Left lung (tissue), 10 donors: ENCODE data around the gene SLC4A5. TPM values are rescaled to one million over a fixed set of nuclear protein-coding genes. Genes with fewer than 3 reads are reported as not detected.
A peak's percentile ranks its signal among the peaks of the same experiment; 100 is the strongest.

Experiments used
- ATAC-seq: fragments of 200-7000 bp; cut with Tn5 transposase; one replicate; pipeline ENCODE4 v1.9.1; 2020; ENCODE audit warnings: moderate library complexity
- DNase-seq, 4 donors: peaks; one replicate each; pipeline ENCODE4 v3.0.0-alpha.2; 2013 to 2020
- H3K27ac ChIP-seq, 2 donors: fragments of 200-600 bp; sonication (generic) in 1 of 2; one replicate each; pipeline versions ENCODE4 v1.5.0 to v1.8.0; 2020 to 2021
- H3K27me3 ChIP-seq, 2 donors: fragments of 200-600 bp; sonication (generic) in 1 of 2; one replicate each; pipeline versions ENCODE4 v1.5.0 to v1.8.0; 2020 to 2021
- H3K36me3 ChIP-seq, 2 donors: fragments of 200-600 bp; sonication (generic) in 1 of 2; one replicate each; pipeline versions ENCODE4 v1.5.0 to v1.8.0; 2020 to 2021
- H3K4me1 ChIP-seq, 2 donors: fragments of 200-600 bp; one replicate each; pipeline ENCODE4 v1.8.0; 2021
- H3K4me3 ChIP-seq, 2 donors: fragments of 200-600 bp; sonication (generic) in 1 of 2; one replicate each; pipeline versions ENCODE4 v1.5.0 to v1.8.0; 2020 to 2021; ENCODE audit warnings: mild to moderate bottlenecking in 1 of 2
- H3K9me3 ChIP-seq, 2 donors: fragments of 200-600 bp; sonication (generic) in 1 of 2; one replicate each; pipeline versions ENCODE4 v1.5.0 to v1.8.0; 2020 to 2021
- intact Hi-C, 2 donors: fragments of 100-400 bp; cut with DNase I; formaldehyde crosslinking; loops; one replicate each; pipeline versions ENCODE4 v1.11.2 to v1.14.2; 2022
- polyA plus RNA-seq, 6 donors: library from polyadenylated mRNA; unstranded; fragments of 120-200 nt; gene quantifications; one replicate each; pipeline ENCODE4 v1.2.1, GENCODE V29; 2013; ENCODE audit not compliant: insufficient read length in 6 of 6
- total RNA-seq, 2 donors: library from RNA; stranded (reverse); fragmentation: NEBNext Ultra II Directional; extraction: Animal tissue kit (Norgen Biotek cat#: 25700); gene quantifications; one replicate each; pipeline ENCODE4 v1.2.1, GENCODE V29; 2021
- TF ChIP-seq, protein P1 (sequence below), 2 donors: fragments of 200-600 bp; sonication (generic) in 1 of 2; IDR thresholded peaks; one replicate each; pipeline versions ENCODE4 v1.5.0 to v1.8.0; 2021; ENCODE audit warnings: antibody characterized with exemption in 2 of 2
- donor health status: DM: no; HTN: yes; CAD: no.
- donor health status: DM: no; HTN: no; CAD: no.

Gene SLC4A5
- total and polyA plus RNA-seq, 8 donors: 2.0 to 13.8 (median 8.0) TPM

- intact Hi-C loops: no loop called here
- no peak overlapping the region for H3K27ac ChIP-seq
- no peak for DNase-seq
- TF ChIP-seq, protein P1, sequence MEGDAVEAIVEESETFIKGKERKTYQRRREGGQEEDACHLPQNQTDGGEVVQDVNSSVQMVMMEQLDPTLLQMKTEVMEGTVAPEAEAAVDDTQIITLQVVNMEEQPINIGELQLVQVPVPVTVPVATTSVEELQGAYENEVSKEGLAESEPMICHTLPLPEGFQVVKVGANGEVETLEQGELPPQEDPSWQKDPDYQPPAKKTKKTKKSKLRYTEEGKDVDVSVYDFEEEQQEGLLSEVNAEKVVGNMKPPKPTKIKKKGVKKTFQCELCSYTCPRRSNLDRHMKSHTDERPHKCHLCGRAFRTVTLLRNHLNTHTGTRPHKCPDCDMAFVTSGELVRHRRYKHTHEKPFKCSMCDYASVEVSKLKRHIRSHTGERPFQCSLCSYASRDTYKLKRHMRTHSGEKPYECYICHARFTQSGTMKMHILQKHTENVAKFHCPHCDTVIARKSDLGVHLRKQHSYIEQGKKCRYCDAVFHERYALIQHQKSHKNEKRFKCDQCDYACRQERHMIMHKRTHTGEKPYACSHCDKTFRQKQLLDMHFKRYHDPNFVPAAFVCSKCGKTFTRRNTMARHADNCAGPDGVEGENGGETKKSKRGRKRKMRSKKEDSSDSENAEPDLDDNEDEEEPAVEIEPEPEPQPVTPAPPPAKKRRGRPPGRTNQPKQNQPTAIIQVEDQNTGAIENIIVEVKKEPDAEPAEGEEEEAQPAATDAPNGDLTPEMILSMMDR (IDR thresholded peaks at IDR 0.05): no peak
- H3K9me3 ChIP-seq: no peaks in the 10 kb centered on the region
- H3K4me3 ChIP-seq: no peak overlapping the region
- no peak for ATAC-seq
- H3K4me1 ChIP-seq: no peaks in the 10 kb centered on the region
- H3K36me3 ChIP-seq: peaks cover 0 to 100% of the 10 kb centered on the region in 2 donors
- H3K27me3 ChIP-seq: no peaks in the 10 kb centered on the region
Observed at GRCh38 chr2:74212702-74213410, 130.4 kb downstream of the SLC4A5 start.

GRCh38 chr2:74206180-74206688 lies 137.0 kb downstream of the SLC4A5 start:
- H3K27ac ChIP-seq: peak overlapping the region; percentile 40 to 84
- intact Hi-C loops: no loop called here
- ATAC-seq: peak; percentile 76

DNA sequence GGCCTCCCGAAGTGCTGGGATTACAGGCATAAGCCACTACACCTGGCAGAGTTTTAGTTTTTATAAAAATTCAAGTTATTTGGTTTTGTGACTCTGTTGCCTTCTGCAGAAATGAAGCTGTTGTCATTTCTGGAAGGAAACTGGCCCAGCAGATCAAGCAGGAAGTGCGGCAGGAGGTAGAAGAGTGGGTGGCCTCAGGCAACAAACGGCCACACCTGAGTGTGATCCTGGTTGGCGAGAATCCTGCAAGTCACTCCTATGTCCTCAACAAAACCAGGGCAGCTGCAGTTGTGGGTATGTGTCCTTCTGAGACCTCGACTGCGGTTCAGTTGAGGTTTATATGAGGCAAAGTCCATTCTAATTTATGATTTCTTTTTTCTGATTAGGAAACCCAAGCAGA lies 137.6 kb downstream of the SLC4A5 start:
- Histone ChIP-seq H3K27me3 (no peaks in the 10 kb centered on the region), H3K36me3 (peaks cover 0 to 53% of the 10 kb centered on the region in 2 donors), H3K4me1 (peaks cover 16 to 49% of the 10 kb centered on the region in 2 donors), H3K9me3 (no peaks in the 10 kb centered on the region), H3K4me3 (no peak overlapping the region), H3K27ac (peak overlapping the region; percentile 40 to 84)
- TF ChIP-seq, protein P1 (IDR thresholded peaks at IDR 0.05): no peak
- DNase-seq: no peak
- peak; percentile 89 for ATAC-seq
- intact Hi-C loops: no loop called here

More at GRCh38 chr2:74206180-74206688, 137.0 kb downstream of the SLC4A5 start:
- TF ChIP-seq, protein P1 (IDR thresholded peaks at IDR 0.05): no peak
- peaks cover 16 to 42% of the 10 kb centered on the region in 2 donors for H3K4me1 ChIP-seq
- no peaks in the 10 kb centered on the region for H3K9me3 ChIP-seq
- H3K4me3 ChIP-seq: no peak overlapping the region
- peaks cover 0 to 60% of the 10 kb centered on the region in 2 donors for H3K36me3 ChIP-seq
- DNase-seq: no peak
- no peaks in the 10 kb centered on the region for H3K27me3 ChIP-seq

DNA sequence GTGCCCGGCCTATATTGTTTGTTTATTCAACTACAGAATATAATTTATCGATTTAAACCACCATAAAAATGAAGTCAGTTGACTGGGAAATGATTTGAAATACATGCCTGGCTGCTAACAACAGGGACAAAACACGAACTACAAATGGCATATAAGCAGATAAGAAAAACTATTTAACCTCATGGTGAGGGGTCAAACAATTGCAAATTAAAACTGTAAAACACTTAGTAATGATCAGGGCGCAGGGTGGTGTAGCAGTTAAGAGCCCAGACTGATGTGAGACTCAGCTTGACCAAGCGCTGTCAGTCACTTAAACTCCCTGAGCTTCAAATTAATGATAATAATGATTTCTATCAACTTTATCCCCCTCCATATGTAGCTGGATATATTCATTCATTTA lies 138.1 kb downstream of the SLC4A5 start:
- H3K36me3 ChIP-seq: peaks cover 0 to 49% of the 10 kb centered on the region in 2 donors
- DNase-seq: no peak
- H3K4me3 ChIP-seq: no peak overlapping the region
- H3K27ac ChIP-seq: peak overlapping the region; percentile 40 to 84
- intact Hi-C loops: no loop called here
- ATAC-seq: no peak
- no peaks in the 10 kb centered on the region for H3K9me3 ChIP-seq
- TF ChIP-seq, protein P1 (IDR thresholded peaks at IDR 0.05): no peak
- H3K27me3 ChIP-seq: no peaks in the 10 kb centered on the region
- peaks cover 18 to 54% of the 10 kb centered on the region in 2 donors for H3K4me1 ChIP-seq

- Histone ChIP-seq H3K9me3 (no peaks in the 10 kb centered on the region), H3K27me3 (no peaks in the 10 kb centered on the region), H3K4me1 (peaks cover 22 to 59% of the 10 kb centered on the region in 2 donors), H3K4me3 (no peak overlapping the region), H3K27ac (no peak overlapping the region), H3K36me3 (peaks cover 0 to 42% of the 10 kb centered on the region in 2 donors)
- ATAC-seq (no peak), DNase-seq (no peak)
- intact Hi-C loops: no loop called here
- TF ChIP-seq, protein P1 (IDR thresholded peaks at IDR 0.05): no peak
Observed at GRCh38 chr2:74204436-74204835, 138.8 kb downstream of the SLC4A5 start.
